HuH-7.5 (cell line): ENCODE measurements around the gene ATG4D.
"Not testable (repeated sequence)": the region's sequence is repeated elsewhere in the genome, so short reads cannot be mapped to it uniquely, and the experiment has no call there.

Experiments used
- DNase-seq: peaks from one replicate; pipeline ENCODE4 v3.0.0; 2011; ENCODE audit warnings: low spot score

ATG4D gene

DNA sequence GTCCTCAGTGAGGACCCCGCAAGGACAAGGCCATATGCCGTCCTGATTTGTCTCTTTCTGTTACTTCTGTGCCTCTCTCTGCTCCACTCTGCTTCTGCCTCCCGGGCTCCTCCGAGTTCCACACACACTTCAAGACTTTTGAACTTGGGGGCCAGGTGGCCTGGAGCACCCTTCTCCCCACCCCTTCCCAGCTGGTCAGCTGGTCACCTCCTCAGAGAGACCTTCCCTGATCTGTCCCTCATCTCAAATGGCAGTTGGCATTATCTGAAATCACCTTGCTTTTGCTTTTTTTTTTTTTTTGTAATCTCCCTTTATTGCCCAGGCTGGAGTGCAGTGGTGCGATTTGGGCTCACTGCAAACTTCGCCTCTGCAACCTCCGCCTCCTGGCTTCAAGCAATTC, 24.3 kb upstream of the ATG4D start:
- DNase-seq: no peak

DNA sequence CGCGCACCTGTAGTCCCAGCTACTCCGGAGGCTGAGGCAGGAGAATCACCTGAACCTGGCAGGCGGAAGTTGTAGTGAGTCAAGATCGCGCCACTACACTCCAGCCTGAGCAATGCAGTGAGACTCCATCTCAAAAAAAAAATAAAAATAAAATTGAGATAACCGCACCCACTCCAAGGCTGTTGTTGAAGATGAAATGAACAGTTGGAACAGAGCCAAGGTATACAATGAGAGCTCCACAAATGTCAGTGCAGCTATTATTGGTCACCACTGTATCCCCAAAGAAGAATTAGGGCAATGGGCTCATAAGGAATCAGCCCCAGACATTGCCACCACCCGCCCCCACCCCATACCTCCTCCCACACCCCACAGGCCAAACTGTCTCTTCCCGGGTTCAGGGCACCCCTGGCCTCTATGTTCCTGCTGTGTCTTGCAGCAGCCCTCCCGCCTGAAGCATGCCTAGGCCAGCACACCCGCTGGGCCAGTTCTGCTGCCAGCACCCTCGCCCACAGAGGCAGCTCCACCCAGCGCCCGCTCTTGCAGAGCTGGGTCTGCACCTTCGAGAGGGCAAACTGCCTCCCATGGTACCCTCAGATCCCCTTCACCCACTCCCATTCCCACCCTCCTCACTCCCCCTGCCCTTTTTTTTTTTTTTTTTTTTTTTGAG, 22.9 kb upstream of the ATG4D start:
- no peak for DNase-seq

DNA sequence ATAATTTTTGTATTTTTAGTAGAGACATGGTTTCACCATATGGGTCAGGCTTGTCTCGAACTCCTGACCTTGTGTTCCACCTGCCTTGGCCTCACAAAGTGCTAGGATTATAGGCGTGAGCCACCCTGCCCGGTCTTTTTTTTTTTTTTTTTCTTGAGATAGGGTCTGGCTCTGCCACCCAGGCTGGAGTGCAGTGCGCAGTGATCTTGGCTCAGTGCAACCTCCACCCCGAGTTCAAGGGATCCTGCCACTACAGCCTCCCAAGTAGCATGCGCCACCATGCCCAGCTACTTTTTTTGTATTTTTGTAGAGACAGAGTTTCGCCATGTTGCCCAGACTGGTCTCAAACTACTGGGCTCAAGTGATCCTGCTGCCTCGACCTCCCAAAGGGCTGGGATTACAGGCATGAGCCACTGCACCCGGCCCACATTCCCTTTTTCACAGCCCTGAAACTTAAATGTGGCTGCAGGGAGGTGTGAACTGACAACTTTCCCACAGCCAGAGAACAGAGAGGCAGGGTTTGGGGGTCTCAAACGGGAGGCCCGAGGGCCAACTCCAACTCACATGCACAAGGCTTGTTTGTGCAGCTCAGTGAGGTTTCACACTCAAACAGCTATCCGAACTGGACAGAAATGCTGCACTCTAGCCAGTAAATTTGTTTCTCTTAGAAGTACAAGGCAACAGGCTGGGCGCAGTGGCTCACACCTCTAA, 22.1 kb upstream of the ATG4D start:
- no peak for DNase-seq

DNA sequence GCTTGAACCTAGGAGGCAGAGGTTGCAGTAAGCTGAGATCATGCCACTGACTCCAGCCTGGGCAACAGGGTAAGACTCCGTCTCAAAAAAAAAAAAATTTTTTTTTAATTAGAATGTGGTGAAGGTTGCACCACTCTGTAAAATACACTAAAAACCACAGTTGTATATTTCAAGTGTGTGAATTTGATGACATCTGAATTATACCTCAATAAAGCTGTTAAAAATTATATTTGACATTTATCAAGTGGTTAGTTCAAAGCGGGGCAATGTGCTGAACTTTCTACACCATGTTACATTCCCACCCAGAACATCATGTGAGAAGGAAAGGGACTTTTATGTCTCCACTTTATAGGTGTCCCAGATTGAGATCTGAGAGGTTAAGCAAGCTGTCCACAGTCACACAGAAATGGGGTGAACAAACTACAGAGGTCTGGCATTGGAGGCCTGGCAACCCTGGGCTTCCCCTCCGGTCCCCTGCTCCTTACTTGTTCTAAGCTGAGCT, 20.5 kb upstream of the ATG4D start:
- DNase-seq: no peak

DNA sequence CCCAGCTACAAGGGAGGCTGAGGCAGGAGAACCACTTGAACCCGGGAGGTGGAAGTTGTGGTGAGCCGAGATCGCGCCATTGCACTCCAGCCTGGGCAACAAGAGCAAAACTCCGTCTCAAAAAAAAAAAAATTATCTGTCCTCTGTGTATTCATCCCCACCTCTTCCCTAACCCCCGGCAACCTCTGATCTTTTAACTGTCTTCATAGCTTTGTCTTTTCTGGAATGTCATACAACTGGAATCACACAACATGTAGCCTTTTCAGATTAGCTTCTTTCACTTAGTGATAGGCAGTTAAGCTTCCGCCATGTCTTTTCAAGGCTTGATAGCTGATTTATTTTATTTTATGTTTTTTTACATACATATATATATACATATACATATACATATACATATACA, 18.1 kb upstream of the ATG4D start:
- DNase-seq: no peak

DNA sequence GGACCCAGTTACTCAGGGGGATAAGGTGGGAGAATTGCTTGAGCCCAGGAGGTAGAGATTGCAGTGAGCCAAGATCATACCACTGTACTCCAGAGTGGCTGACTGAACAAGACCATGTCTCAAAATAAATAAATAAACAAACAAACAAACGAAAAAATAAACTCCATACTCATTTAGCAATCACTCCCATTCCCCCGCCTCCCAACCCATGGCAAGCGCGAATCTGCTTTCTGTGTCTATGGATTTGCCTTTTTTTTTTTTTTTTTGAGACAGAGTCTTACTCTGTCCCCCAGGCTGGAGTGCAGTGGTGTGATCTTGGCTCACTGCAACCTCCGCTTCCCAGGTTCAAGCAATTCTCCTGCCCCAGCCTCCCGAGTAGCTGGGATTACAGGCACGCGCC, 16.8 kb upstream of the ATG4D start:
- DNase-seq: not testable (repeated sequence)

DNA sequence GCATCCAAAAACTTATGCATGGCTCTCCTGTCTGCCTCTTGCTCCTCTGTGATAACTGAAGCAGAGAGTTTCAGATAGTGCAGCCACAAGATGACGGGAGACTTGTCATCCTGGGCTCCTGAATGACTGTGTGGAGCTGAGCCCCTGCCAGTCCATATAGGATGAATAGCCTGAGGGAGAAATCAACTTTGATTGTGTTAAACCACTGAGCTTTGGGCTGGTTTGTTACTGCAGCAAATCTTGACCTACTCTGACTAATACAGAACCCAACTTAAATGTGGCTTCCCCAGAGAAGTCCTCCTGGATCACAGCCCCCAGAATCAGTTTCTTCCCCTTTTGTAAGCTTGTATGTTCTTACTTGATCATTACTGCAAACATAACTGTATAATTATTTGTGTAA, 11.2 kb upstream of the ATG4D start:
- no peak for DNase-seq

DNA sequence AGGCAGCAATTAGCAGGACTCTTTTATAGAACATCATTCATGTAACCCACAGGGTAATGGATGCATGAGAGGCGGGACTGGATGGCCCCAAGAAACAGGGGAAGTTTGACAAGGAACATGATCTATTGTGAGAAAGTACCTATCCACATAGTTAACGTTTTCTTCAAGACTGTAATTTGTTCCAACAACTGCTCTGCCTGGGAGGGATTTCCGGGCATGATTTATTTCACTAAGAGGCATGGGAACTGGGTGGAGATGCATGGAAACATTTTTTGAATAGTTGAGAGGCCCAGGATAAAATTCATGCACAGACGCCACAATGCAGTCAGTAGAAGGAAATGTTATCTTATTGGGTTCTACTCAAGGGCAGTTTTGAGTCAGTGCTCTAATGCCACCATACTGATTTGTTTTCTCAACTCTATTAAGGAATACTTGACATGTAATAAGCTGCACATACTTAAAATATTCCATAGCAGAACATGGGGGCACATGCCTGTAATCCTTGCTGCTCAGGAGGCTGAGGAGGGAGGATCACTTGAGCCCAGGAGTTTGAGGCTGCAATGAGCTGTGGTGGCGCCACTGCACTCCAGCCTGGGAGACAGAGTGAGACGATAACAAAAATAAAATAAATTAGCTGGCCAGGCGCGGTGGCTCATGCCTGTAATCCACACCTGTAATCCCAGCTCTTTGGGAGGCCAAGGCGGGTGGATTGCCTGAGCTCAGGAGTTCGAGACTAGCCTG, 9.9 kb upstream of the ATG4D start:
- DNase-seq: no peak

DNA sequence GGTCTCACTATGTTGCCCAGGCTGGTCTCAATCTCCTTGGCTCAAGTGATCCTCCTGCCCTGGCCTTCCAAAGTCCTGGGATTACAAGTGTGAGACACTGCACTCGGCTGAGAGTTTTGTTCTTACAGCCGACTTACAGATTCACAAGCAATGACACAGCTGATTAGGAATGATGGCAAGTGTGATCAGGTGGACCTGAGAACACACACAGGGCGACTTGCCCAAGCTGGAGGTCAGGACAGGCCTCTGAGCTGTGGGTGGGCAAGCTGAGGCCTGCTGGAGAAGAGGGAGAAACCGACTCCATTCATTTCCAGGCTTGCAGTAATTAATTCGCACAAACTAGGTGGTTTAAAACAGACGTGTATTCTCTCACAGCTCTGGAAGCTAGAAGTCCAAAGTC, 8.1 kb upstream of the ATG4D start:
- DNase-seq: no peak

DNA sequence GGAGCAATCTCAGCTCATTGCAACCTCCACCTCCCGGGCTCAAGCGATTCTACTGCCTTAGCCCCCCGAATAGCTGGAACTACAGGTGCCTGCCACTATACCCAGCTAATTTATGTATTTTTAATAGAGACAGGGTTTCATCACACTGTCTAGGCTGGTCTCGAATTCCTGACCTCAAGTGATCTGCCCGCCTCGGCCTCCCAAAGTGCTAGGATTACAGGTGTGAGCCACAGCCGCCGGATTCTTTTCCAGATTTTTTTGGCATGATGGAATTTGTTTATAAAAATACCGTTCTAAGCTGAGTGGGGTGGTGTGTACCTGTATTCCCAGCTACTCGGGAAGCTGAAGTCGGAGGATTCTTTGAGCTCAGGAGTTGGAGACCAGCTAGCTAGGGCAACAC, 6.0 kb upstream of the ATG4D start:
- DNase-seq: no peak

DNA sequence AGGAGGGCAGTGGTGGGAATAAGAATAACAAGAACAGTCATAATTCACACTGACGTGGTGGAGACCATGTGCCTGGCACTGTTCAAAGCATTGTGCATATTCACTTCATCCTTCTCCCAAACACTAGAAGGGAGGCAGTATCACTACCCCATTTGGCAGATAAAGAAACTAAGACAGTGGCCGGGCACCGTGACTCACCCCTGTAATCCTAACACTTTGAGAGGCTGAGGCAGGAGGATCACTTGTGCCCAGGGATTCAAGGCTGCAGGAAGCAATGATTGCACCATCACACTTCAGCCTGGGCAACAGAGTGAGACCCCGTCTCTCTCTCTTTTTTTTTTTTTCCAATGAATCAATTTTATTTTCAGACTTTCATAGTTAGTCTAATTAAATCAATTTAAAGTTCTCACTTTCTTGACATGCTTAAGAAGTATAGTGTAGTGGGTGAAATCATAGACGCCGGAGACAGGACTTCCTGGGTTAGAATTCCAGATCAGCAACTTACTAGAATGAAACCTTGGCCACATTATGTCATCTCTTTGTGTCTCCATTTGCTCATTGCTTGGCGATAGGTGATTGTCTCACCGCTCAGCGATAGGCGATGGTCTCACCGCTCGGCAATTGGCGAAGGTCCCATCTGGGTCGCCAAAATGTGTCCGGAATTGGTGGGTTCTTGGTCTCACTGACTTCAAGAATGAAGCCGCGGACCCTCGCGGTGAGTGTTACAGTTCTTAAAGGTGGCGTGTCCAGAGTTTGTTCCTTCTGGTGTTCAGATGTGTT, 5.3 kb upstream of the ATG4D start:
- no peak for DNase-seq

DNA sequence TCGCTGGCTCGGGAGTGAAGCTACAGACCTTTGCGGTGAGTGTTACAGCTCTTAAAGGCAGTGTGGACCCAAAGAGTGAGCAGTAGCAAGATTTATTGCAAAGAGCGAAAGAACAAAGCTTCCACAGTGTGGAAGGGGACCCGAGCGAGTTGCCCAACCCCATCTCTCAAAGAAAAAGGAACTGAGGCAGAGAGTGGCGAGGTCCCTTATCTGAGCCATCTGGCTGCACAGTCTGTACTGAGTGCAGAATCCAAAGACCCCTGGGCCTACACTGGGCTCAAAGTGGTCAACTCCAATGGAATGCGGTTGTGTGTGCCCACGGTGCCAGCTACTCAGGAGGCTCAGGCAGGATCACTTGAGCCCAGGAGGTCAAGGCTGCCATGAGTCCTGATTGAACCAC, 4.7 kb upstream of the ATG4D start:
- DNase-seq: not testable (repeated sequence)

DNA sequence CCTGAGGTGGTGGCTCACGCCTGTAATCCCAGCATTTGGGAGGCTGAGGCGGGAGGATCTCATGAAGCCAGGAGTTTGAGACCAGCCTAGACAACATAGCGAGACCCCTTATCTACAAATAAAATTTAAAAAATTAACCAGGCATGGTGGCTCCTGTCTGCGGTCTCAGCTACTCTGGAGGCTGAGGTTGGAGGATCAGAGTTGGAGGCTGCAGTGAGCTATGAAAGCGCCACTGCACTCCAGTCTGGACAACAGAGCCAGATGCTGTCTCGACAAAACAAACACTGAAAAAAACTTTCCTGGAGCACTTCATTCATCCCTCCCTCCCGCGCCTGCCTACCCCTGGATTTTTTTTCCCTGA, 665 bp upstream of the ATG4D start:
- no peak for DNase-seq

DNA sequence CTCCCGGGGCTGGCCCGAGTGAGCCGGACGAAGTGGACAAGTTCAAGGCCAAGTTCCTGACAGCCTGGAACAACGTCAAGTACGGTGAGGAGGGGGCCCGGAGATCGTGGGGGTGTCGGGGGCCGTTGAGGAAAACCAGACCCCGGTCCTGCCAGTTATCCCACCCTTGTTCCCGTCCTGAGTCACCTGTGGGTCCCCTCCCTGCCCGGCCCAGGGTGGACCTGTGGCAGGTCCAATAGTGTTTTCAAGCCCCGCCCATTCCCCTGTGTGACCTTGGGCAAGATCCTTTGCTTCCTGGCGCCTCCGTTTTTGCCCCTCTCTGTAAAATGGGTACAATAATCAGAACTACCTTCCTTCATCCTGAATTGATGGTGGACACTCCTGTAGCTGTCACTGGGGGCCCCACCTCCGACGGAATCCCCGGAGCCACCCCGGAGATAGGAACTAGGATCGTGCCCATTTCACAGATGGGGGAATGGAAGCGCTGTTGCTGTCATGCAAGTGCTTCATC, 593 bp downstream of the ATG4D start:
- peak; percentile 63 for DNase-seq

DNA sequence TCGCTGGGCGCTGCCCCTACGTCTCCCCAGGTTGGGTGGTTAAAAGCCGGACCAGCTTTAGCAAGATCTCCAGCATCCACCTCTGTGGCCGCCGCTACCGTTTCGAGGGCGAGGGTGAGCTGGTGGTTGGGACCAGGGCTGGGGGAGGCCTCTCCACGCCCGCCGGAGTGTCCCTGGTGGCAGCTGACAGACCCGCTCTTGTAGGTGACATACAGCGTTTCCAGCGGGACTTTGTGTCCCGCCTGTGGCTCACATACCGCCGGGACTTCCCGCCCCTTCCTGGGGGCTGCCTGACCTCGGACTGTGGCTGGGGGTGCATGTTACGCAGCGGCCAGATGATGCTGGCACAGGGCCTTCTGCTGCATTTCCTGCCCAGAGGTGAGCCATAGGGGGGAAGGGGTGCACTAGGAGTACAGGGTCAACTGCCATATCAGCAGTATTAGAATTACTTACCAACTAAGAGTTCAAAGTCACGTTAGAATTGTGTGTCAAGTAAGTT, 1.1 kb downstream of the ATG4D start:
- no peak for DNase-seq

DNA sequence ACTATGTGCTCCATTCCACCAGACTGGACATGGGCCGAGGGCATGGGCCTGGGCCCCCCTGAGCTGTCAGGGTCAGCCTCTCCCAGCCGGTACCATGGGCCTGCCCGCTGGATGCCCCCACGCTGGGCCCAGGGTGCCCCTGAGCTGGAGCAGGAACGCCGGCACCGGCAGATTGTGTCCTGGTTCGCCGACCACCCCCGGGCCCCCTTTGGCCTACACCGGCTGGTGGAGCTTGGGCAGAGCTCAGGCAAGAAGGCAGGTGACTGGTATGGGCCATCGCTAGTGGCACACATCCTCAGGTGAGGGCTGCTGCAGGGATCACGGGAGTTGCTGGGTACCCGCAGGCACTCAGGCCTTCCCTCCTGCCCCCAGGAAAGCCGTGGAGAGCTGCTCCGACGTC, 3.1 kb downstream of the ATG4D start:
- no peak for DNase-seq

DNA sequence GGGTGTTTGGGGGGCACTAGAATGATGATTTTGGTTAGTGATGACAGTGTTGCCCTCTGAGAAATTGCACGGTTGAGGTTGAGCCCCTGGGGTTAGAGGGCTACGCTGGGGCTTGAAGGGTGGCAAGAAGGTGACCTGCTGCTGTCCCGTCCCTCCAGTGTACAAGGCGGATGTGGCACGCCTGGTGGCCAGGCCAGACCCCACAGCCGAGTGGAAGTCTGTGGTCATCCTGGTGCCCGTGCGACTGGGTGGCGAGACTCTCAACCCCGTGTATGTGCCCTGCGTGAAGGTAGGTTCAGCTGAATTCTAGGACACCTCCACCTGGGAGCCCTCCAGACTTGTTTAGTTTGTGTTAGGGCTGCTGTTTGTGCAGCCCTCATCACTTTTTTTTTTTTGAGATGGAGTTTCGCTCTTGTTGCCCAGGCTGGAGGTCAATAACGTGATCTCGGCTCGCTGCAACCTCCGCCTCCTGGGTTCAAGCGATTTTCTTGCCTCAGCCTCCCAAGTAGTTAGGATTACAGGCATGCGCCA, 5.1 kb downstream of the ATG4D start:
- DNase-seq: no peak

DNA sequence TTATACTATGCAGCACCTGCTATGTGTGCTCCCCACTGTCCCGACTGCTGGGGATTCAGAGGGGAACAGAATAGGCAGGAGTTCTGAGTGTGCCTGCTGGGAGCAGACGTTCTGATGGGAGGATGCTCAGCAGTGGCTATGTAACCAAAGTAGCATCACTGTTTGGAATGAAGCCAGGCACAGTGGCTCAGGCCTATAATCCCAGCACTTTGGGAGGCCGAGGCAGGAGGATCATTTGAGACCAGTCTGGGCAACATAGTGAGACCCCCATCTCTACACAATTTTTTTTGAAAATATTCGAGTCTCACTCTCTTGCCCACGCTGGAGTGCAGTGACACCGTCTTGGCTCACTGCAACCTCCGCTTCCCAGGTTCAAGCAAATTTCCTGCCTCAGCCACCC, 6.0 kb downstream of the ATG4D start:
- DNase-seq: no peak

DNA sequence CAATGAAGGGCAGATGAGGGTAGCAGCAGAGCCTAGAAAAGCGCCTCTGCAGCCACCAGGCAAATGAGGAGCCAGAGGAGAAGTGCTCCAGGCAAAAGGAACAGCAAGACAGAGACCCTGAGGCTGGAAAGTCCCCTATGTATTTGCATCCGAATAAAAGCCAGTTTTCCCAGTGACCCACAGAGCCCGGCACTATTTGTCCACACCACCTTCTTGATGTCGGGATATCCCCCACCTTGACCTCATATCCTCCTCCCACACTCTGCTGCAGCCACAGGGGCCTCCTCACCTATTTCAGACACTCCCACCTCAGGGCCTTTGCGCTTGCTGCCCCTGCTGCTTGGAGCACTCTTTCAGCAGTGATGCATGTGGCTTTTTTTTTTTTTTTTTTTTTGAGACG, 6.6 kb downstream of the ATG4D start:
- DNase-seq: no peak

DNA sequence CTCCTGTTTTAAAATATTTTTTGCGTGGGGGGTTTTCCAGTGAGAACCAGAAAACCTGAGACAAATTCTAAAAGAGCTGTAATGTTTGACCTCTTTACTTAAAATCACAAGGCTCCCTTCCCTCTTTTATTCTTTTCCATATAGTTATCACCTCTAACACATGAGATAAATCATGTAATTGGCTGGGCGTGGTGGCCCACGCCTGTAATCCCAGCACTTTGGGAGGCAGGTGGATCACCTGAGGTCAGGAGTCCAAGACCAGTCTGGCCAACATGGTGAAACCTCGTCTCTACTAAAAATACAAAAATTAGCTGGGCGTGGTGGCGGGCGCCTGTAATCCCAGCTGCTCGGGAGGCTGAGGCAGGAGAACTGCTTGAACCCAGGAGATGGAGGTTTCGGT, 7.3 kb downstream of the ATG4D start:
- DNase-seq: not testable (repeated sequence)

DNA sequence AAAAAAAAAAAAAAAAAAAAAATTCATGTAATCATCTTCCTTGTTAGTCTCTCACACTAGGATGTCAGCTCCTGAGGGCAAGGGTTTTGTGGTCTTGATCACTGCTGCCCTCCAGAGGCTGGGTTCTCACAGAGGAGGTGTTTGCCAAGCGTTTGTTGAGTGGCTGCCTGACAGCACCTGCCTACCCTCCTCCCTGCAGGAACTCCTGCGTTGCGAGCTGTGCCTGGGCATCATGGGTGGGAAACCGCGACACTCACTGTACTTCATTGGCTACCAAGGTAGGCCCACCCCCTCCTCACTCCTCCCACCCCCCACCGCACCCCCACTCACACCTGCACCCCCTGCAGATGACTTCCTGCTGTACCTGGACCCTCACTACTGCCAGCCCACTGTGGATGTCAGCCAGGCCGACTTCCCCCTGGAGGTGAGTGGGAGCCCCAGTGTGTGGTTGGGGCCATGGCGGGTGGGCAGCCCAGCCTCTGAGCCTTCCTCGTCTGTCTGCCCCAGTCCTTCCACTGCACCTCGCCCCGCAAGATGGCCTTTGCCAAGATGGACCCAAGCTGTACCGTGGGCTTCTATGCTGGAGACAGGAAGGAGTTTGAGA, 8.1 kb downstream of the ATG4D start:
- peak; percentile 72 for DNase-seq
